ENCODE measurements around the gene ATP9A.

The ATP9A gene

DNA sequence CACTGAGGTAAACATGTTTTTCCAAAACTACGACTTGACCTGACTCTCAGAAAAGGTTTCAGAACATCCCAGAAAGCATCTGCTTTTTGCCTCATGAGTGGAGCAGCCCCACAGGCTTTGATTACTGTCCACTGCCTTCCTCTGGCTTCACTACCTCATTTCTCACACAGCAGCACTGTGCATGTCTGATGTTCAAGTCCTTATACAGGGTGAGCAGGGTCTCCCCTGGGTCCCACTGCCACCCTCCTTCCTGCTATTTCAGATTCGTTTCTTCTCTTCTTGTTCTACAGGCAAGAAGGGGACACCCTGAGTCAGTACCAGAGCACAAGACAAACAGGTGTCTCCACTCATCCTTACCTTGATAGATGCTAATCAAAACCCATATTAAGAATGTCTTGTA, 161.0 kb downstream of the ATP9A start:
- DNase-seq, result no peak

- DNase-seq, result no peak
Measured at GRCh38 chr20:51604851-51605250, 163.3 kb downstream of the ATP9A start.

DNA sequence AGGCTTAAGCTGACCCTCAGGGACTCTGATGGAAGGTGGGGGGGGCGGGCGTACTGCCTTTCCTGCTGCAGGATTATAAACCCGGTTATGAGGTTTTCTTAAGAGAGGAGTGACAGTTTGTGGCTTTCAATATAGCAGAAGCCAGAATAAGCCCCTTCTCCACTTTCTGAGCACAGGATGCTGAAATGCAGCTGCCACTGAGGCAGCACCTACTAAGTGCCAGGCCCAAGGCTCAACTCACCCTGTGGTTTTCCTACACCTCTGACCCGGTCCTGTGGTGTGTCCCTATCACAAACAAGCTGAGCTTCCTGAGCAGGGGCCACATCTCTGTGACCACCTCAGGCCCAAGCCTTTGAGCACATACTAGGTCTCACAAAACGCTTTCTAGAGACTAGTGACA, 166.1 kb downstream of the ATP9A start:
- DNase-seq, result no peak

DNA sequence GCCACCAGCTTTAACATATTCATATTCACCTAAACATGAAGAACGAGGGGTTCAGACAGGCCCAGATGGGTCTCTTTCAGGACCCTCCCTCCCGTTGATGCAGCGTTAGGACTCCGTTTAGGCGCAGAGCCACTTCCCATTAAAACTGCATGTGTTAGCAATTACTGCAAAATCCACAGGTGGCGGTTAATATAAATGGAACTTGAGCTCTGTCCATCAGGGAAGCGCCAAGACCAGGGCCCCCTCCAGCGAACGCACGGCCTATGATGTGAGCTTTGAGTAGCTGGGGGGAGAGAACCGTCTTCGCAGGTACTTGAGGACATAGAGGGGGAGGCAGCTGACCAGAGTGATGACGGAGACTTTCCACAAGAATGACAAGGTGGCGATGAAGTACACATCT, 167.2 kb downstream of the ATP9A start:
- no peak for DNase-seq

GRCh38 chr20:51600016-51600420, 168.2 kb downstream of the ATP9A start:
- no peak for DNase-seq

DNA sequence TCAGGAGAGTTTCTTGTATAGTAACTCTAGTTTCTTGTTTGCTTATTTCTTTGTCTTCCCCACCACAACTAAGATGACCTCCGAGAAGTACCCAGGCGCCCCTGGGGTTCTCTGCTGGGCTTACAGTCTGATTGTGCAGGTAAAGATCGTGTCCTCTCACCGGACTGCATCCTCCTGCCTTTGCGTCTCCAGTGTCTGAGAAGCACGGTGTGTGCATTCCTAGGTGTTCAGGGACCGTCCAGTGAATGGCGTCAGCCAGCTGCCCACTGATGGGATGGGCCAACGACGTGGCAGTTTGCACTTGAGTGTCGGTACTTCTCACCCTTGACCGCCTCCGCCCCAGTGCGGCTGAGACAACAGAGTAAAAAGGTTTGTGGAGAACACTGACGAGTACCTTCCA, 169.6 kb downstream of the ATP9A start:
- no peak for DNase-seq

DNA sequence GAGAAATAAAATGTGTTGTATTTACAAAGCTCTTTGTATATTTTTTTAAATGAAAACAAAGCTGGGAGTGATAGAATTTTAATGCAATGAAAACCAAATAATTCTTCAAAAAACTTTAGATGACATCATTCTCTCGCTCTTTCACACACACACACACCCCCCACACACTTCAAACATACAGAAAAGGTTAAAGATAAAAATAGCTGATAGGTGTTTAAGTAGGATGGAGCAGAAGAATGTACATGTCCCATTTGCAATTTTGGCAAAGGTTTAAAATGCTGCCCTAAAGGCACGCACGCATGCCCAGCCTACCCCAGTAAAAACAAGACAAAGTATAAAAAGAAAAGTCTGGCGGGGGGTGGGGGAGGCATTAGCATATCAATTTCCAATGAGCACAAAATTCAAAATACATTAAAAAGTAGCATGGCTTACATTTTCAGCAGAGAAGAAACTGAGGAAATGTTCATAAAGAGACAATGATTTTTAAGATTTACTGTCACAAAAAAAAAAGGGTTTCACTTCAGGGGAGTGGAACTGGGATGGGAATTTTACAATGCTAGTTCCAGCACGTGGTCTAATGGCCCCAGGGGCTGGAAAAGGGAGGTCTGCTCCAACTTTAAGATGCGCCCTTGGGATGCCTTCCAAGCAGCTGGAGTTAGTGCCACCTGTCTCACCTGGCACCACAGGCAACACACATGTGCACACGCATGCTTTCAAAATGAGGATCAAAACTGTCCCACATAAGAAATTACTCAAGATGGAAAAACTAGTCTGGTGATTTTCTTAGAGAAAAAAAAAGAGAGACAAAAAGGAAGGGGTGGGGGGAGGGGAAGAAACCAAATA, 170.6 kb downstream of the ATP9A start:
- DNase-seq, result no peak

GRCh38 chr20:51596668-51597388, 171.4 kb downstream of the ATP9A start:
- no peak for DNase-seq

GRCh38 chr20:51595744-51596143, 172.4 kb downstream of the ATP9A start:
- DNase-seq, result no peak

- DNase-seq, result peak in 49 of 51 donors; percentile 15 to 91 (median 74)
Measured at GRCh38 chr20:51595058-51595532, 173.1 kb downstream of the ATP9A start.

DNA sequence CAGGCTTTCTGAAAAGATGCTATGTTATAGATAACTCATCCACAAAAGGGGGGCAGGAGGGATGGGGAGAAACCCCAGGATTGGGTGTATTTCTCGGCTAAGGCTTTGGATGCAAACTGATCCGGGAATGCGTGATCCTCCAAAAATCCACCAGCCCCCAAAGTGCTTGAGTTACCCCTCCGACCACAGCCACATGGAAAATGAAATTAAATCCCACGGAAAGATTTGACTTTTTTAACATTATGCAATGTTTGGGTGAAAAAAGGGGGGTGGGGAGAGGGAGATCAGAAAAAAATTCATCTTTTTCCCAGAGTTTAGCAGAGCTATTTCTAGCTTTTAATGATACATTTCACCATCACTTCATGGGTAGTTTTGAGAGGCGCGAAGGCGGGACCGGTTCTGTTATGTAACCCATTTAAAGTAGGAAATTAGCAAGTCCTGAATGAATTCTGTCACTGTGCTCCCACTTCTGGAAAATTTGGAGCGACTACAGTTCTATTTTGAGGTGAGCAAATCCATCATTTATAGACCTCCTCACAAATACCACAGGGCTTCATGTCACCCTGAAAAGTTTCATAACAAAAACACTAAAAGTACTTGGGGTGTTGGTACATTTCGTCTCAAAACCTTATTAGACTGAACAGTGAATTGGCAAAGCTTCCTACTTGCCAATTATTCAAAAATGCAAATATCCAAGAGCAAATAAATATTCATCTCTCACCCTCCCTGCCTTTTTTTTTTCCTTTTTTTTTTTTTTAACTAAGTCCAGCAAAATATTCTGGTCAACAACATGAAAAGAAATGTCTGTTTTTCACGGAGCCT, 173.7 kb downstream of the ATP9A start:
- peak in 4 of 51 donors; percentile 11 to 65 (median 14) for DNase-seq

DNA sequence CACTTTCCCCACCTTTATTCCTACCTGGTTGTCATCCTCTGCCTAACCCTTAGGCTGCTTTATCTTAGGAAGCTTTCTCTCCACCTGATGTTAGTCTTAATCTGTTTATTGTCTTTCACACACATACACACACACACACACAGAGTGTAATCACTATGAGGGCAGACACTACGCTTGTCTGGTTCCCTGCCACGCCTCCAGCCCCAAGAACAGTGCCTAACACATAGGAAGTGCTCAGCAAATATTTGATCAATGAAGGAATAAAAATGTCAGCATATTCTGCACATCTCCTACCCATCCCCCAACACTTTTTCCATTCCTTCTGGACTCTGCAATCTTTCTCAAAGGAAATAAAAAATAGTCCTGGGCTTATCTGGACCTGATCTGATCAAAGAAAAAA, 174.6 kb downstream of the ATP9A start:
- DNase-seq, result no peak

DNA sequence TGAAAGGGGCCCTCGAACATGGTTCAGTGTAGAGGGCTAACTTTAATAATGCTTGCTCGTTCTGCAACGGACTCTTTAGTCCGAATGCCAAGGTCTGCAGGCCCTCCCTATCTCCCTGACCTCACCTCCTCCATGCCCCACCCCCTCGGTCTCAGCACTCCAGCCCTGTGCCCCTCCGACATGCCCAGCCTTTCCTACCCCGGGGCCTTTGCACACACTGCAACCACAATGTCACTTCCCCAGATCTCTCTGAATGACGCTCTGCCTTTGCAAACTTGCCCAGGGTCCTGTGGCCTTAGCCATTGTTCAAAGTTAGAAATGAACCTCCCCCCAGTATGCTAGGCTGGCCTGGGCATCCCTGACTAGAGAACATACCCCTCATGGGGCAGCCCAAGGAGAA, 175.6 kb downstream of the ATP9A start:
- no peak for DNase-seq

GRCh38 chr20:51591871-51592270, 176.3 kb downstream of the ATP9A start:
- no peak for DNase-seq

GRCh38 chr20:51588762-51589161, 179.4 kb downstream of the ATP9A start:
- no peak for DNase-seq

GRCh38 chr20:51587145-51587544, 181.0 kb downstream of the ATP9A start:
- no peak for DNase-seq

GRCh38 chr20:51586005-51586440, 182.2 kb downstream of the ATP9A start:
- no peak for DNase-seq

- no peak for DNase-seq
Measured at GRCh38 chr20:51585148-51585547, 183.0 kb downstream of the ATP9A start.

DNA sequence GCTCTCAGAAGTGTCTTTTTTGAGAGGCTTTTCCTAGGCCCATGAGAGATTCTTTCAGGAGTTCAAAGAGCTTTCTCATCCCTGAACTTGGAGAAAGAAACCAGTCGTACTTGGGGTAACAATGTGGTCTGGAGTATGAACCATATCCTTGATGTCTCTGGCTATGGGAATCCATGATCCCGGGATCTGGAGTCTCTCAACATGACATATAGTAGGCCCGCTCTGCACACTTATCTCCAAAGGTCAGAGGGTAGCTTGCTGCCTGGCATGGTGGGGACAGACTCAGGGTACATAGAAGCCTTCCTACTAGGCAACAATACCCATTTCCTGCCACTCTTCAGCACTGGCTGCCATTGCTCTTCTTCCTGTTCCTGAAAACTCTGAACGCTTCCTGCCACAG, 183.5 kb downstream of the ATP9A start:
- no peak for DNase-seq

GRCh38 chr20:51584116-51584515, 184.1 kb downstream of the ATP9A start:
- DNase-seq, result no peak

DNA sequence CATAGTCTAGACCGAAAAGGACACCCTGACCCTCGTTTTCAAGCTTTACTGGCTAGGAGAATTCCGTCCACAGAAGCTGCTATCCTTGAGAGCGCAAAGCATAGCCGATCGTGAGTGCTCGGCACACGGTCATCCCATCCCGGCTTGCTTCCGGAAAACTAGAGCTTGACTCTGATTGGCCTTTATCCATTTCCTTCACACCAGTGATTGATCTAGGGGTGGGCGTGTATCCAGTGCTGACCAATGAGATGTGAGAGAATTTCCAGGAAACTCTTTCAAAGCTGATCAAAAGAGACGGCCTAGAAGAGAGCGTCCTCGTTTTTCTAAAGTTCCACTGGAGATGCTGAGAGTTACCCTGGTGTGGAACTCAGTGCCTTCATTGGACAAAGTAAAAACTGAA, 184.7 kb downstream of the ATP9A start:
- no peak for DNase-seq

GRCh38 chr20:51583073-51583472, 185.1 kb downstream of the ATP9A start:
- DNase-seq, result no peak

Data from hypothalamus (tissue), 51 donors.